WTC11 (cell line): Measurements from ENCODE around the gene MINDY4B. TPM values are rescaled to one million over a fixed set of nuclear protein-coding genes. Genes with fewer than 3 reads are reported as not detected.

Source experiments
- ATAC-seq: fragments of 200-7000 bp; cut with Tn5 transposase; 2 replicates; pipeline ENCODE4 v1.10.0; 2021; ENCODE audit warnings: mild to moderate bottlenecking, moderate library complexity
- CTCF ChIA-PET: fragments of 300-600 bp; sonication (Branson Sonifier 250); formaldehyde crosslinking; loops from one replicate; lab custom pipeline; 2021; ENCODE audit warnings: antibody characterized with exemption; lab: Charles Lee
- POLR2A ChIA-PET: fragments of 350-600 bp; sonication (Branson Sonifier 250); formaldehyde crosslinking; loops from one replicate; lab custom pipeline; 2021; ENCODE audit warnings: antibody characterized with exemption; lab: Charles Lee
- DNase-seq: peaks from one replicate; pipeline ENCODE4 v3.0.0; 2021; ENCODE audit warnings: low spot score
- H3K27ac Mint-ChIP-seq: 2 replicates; pipeline ENCODE4 v1.8.0; 2021; ENCODE audit warnings: mixed read lengths
- H3K27me3 Mint-ChIP-seq: 2 replicates; pipeline ENCODE4 v1.8.0; 2021; ENCODE audit warnings: low read depth, mild to moderate bottlenecking, moderate library complexity, mixed read lengths
- H3K36me3 Mint-ChIP-seq: 2 replicates; pipeline ENCODE4 v1.8.0; 2021; ENCODE audit warnings: mixed read lengths
- H3K4me1 Mint-ChIP-seq: 2 replicates; pipeline ENCODE4 v1.8.0; 2022; ENCODE audit warnings: mixed read lengths
- H3K4me3 Mint-ChIP-seq: 2 replicates; pipeline ENCODE4 v1.8.0; 2021; ENCODE audit warnings: mild to moderate bottlenecking, moderate library complexity, mixed read lengths
- H3K9me3 Mint-ChIP-seq: 2 replicates; pipeline ENCODE4 v1.8.0; 2021; ENCODE audit warnings: mixed read lengths
- CTCF ChIP-seq: fragments of 200-600 bp; IDR thresholded peaks from 2 replicates; pipeline ENCODE4 v1.8.0; 2022; ENCODE audit warnings: antibody characterized with exemption
- E2F4 ChIP-seq: sonication (generic); formaldehyde crosslinking; IDR thresholded peaks from 2 replicates; pipeline ENCODE4 v1.8.1; 2022; ENCODE audit warnings: low read depth, mild to moderate bottlenecking, moderate library complexity, missing genetic modification reagents, borderline replicate concordance
- ELF4 ChIP-seq: sonication (generic); formaldehyde crosslinking; IDR thresholded peaks from 2 replicates; pipeline ENCODE4 v1.8.1; 2022; ENCODE audit warnings: low read depth, mild to moderate bottlenecking, moderate library complexity, missing genetic modification reagents
- EMX1 ChIP-seq: fragments of 250-450 bp; sonication (Bioruptor Pico); IDR thresholded peaks from 2 replicates; pipeline ENCODE4 v1.8.0; 2021; ENCODE audit warnings: mild to moderate bottlenecking
- ETV6 ChIP-seq: sonication (generic); formaldehyde crosslinking; IDR thresholded peaks from 2 replicates; pipeline ENCODE4 v1.8.1; 2022; ENCODE audit warnings: mild to moderate bottlenecking, missing genetic modification reagents
- GABPB1 ChIP-seq: sonication (generic); formaldehyde crosslinking; IDR thresholded peaks from 2 replicates; pipeline ENCODE4 v1.8.1; 2023; ENCODE audit warnings: mild to moderate bottlenecking, missing genetic modification reagents
- GRHL2 ChIP-seq: fragments of 250-450 bp; sonication (Bioruptor Pico); IDR thresholded peaks from 2 replicates; pipeline ENCODE4 v1.8.0; 2022; ENCODE audit warnings: mild to moderate bottlenecking, moderate library complexity; ENCODE audit not compliant: insufficient replicate concordance, severe bottlenecking
- HMGXB4 ChIP-seq: sonication (generic); formaldehyde crosslinking; IDR thresholded peaks from 2 replicates; pipeline ENCODE4 v1.8.1; 2023; ENCODE audit warnings: mild to moderate bottlenecking, moderate library complexity, missing genetic modification reagents
- NR1H2 ChIP-seq: sonication (generic); formaldehyde crosslinking; IDR thresholded peaks from 2 replicates; pipeline ENCODE4 v1.9.0; 2021; ENCODE audit warnings: mild to moderate bottlenecking, moderate library complexity, missing genetic modification reagents
- SMAD4 ChIP-seq: sonication (generic); formaldehyde crosslinking; IDR thresholded peaks from 2 replicates; pipeline ENCODE4 v1.8.0; 2022; ENCODE audit warnings: mild to moderate bottlenecking, missing genetic modification reagents
- TEAD1 ChIP-seq: sonication (generic); formaldehyde crosslinking; IDR thresholded peaks from 2 replicates; pipeline ENCODE4 v1.8.0; 2022; ENCODE audit warnings: mild to moderate bottlenecking, missing genetic modification reagents
- USF2 ChIP-seq: sonication (generic); formaldehyde crosslinking; IDR thresholded peaks from 2 replicates; pipeline ENCODE4 v1.8.1; 2023; ENCODE audit warnings: mild to moderate bottlenecking, missing genetic modification reagents, moderate library complexity
- ZNF232 ChIP-seq: sonication (generic); formaldehyde crosslinking; IDR thresholded peaks from 2 replicates; pipeline ENCODE4 v1.8.0; 2022; ENCODE audit warnings: mild to moderate bottlenecking, missing genetic modification reagents
- ZNF263 ChIP-seq: sonication (generic); formaldehyde crosslinking; IDR thresholded peaks from 2 replicates; pipeline ENCODE4 v1.8.1; 2022; ENCODE audit warnings: low read depth, mild to moderate bottlenecking, moderate library complexity, missing genetic modification reagents
- ZNF281 ChIP-seq: sonication (generic); formaldehyde crosslinking; IDR thresholded peaks from 2 replicates; pipeline ENCODE4 v1.8.0; 2023; ENCODE audit warnings: mild to moderate bottlenecking, missing genetic modification reagents
- ZNF317 ChIP-seq: sonication (generic); formaldehyde crosslinking; IDR thresholded peaks from 2 replicates; pipeline ENCODE4 v1.8.1; 2023; ENCODE audit warnings: low read depth, mild to moderate bottlenecking, moderate library complexity, missing genetic modification reagents, borderline replicate concordance
- total RNA-seq: library from RNA; stranded (reverse); gene quantifications from 3 replicates; pipeline ENCODE4 v1.2.3, GENCODE V29; 2021
- TF ChIP-seq, protein P1 (sequence below): sonication (generic); formaldehyde crosslinking; IDR thresholded peaks from 2 replicates; pipeline ENCODE4 v1.8.0; 2023; ENCODE audit warnings: missing genetic modification reagents, mild to moderate bottlenecking, borderline replicate concordance
- TF ChIP-seq, protein P2 (sequence below): sonication (generic); formaldehyde crosslinking; IDR thresholded peaks from 2 replicates; pipeline ENCODE4 v1.8.0; 2022; ENCODE audit warnings: mild to moderate bottlenecking, missing genetic modification reagents

The MINDY4B gene
- total RNA-seq, 1 experiment from 2014 or later = not detected

GRCh38 chr3:150930839-150931238 is 25.6 kb upstream of the MINDY4B start:
- H3K4me3 Mint-ChIP-seq = no peak overlapping the region
- H3K4me1 Mint-ChIP-seq = peaks cover 6% of the 10 kb centered on the region
- ATAC-seq = no peak
- DNase-seq = no peak
- CTCF ChIA-PET = interaction anchor here (1.0 to 1.2 kb wide), 2 partner anchors 137 to 215 kb away, joined by 3 to 5 read pairs; no protein-coding TSS in a partner anchor
- H3K9me3 Mint-ChIP-seq = no peaks in the 10 kb centered on the region
- H3K36me3 Mint-ChIP-seq = no peaks in the 10 kb centered on the region
- POLR2A ChIA-PET = no interaction called here
- no peak for TF ChIP-seq ZNF281
- TF ChIP-seq E2F4 (CRISPR knock-in tag) = no peak
- no peak for TF ChIP-seq CTCF
- no peak for TF ChIP-seq NR1H2 (CRISPR knock-in tag)
- no peak for TF ChIP-seq TEAD1 (CRISPR knock-in tag)
- TF ChIP-seq, protein P1, sequence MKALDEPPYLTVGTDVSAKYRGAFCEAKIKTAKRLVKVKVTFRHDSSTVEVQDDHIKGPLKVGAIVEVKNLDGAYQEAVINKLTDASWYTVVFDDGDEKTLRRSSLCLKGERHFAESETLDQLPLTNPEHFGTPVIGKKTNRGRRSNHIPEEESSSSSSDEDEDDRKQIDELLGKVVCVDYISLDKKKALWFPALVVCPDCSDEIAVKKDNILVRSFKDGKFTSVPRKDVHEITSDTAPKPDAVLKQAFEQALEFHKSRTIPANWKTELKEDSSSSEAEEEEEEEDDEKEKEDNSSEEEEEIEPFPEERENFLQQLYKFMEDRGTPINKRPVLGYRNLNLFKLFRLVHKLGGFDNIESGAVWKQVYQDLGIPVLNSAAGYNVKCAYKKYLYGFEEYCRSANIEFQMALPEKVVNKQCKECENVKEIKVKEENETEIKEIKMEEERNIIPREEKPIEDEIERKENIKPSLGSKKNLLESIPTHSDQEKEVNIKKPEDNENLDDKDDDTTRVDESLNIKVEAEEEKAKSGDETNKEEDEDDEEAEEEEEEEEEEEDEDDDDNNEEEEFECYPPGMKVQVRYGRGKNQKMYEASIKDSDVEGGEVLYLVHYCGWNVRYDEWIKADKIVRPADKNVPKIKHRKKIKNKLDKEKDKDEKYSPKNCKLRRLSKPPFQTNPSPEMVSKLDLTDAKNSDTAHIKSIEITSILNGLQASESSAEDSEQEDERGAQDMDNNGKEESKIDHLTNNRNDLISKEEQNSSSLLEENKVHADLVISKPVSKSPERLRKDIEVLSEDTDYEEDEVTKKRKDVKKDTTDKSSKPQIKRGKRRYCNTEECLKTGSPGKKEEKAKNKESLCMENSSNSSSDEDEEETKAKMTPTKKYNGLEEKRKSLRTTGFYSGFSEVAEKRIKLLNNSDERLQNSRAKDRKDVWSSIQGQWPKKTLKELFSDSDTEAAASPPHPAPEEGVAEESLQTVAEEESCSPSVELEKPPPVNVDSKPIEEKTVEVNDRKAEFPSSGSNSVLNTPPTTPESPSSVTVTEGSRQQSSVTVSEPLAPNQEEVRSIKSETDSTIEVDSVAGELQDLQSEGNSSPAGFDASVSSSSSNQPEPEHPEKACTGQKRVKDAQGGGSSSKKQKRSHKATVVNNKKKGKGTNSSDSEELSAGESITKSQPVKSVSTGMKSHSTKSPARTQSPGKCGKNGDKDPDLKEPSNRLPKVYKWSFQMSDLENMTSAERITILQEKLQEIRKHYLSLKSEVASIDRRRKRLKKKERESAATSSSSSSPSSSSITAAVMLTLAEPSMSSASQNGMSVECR (CRISPR knock-in tag) = no peak
- H3K27me3 Mint-ChIP-seq = no peaks in the 10 kb centered on the region
- no peak overlapping the region for H3K27ac Mint-ChIP-seq

DNA sequence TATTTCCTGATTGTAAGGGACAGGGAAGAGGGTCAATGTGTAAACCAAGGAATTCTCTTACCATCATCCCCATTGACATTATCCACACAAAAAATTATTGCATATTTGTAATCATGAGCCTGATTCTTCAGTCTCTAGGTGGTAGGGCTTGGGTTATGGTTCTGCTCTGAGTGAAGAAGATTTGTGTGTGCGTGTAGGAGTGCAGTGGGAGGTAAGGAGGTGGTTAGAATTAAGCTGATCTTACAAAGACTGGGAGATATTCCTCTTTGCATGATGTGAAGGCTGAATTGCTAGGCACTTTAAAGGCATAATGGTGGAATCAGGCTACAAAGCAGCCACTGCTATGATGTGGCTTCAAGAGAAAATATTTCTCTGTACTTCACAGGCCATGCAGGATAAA is 23.0 kb upstream of the MINDY4B start:
- H3K27me3 Mint-ChIP-seq = no peaks in the 10 kb centered on the region
- DNase-seq (no peak), ATAC-seq (no peak)
- no peaks in the 10 kb centered on the region for H3K36me3 Mint-ChIP-seq
- POLR2A ChIA-PET = no interaction called here
- no peak overlapping the region for H3K4me3 Mint-ChIP-seq
- H3K27ac Mint-ChIP-seq = no peak overlapping the region
- peaks cover 14% of the 10 kb centered on the region for H3K4me1 Mint-ChIP-seq
- CTCF ChIA-PET = no interaction called here
- no peaks in the 10 kb centered on the region for H3K9me3 Mint-ChIP-seq
- TF ChIP-seq, protein P2, sequence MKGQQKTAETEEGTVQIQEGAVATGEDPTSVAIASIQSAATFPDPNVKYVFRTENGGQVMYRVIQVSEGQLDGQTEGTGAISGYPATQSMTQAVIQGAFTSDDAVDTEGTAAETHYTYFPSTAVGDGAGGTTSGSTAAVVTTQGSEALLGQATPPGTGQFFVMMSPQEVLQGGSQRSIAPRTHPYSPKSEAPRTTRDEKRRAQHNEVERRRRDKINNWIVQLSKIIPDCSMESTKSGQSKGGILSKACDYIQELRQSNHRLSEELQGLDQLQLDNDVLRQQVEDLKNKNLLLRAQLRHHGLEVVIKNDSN (CRISPR knock-in tag) = no peak
- TF ChIP-seq ZNF263 (CRISPR knock-in tag) = no peak
- TF ChIP-seq GABPB1 = no peak
- TF ChIP-seq HMGXB4 (CRISPR knock-in tag) = no peak
- no peak for TF ChIP-seq ZNF281
- TF ChIP-seq NR1H2 (CRISPR knock-in tag) = no peak
- no peak for TF ChIP-seq USF2 (CRISPR knock-in tag)
- TF ChIP-seq GRHL2 = no peak
- no peak for TF ChIP-seq EMX1 (CRISPR knock-in tag)
- no peak for TF ChIP-seq ZNF317 (CRISPR knock-in tag)
- no peak for TF ChIP-seq ETV6 (CRISPR knock-in tag)
- TF ChIP-seq ELF4 (CRISPR knock-in tag) = no peak
- TF ChIP-seq SMAD4 = no peak
- TF ChIP-seq ZNF232 = no peak
